ENCODE results near the gene RND1.

DNA sequence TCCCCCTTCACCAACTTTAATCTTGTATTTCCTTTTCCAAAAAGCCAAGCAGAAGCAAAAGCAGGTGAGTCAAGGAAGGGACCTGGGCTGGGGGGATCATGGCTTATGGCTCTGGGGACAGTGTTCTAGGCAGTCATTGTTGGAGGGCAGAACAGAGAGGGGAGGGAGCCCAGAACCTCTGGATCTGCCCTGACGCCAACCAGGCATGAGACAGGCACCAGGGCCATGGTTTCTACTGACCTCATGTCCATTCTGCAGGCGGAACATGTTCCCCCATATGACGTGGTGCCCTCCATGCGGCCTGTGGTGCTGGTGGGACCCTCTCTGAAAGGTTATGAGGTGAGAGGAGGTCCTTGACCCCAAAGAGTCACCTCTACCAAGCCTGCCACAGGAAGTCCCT is 40.8 kb downstream of the RND1 start:
- TF ChIP-seq POLR2AphosphoS5 (IDR thresholded peaks at IDR 0.05; ENCODE audit: low read depth) (no peak), EZH2 (IDR thresholded peaks at IDR 0.05; ENCODE audit: low read depth, unreplicated experiment) (no peak), EZH2phosphoT487 (IDR thresholded peaks at IDR 0.05; ENCODE audit: unreplicated experiment) (no peak), CREB1 (CRISPR knock-in tag; IDR thresholded peaks at IDR 0.05; ENCODE audit: low read depth) (no peak), ZNF114 (CRISPR knock-in tag; IDR thresholded peaks at IDR 0.05) (no peak), NANOG (IDR thresholded peaks at IDR 0.05; ENCODE audit: borderline replicate concordance) (no peak), ZNF331 (CRISPR knock-in tag; IDR thresholded peaks at IDR 0.05; ENCODE audit: low read depth) (no peak), JUNB (IDR thresholded peaks at IDR 0.05; ENCODE audit: unreplicated experiment) (no peak)
- TF ChIP-seq, protein P1, sequence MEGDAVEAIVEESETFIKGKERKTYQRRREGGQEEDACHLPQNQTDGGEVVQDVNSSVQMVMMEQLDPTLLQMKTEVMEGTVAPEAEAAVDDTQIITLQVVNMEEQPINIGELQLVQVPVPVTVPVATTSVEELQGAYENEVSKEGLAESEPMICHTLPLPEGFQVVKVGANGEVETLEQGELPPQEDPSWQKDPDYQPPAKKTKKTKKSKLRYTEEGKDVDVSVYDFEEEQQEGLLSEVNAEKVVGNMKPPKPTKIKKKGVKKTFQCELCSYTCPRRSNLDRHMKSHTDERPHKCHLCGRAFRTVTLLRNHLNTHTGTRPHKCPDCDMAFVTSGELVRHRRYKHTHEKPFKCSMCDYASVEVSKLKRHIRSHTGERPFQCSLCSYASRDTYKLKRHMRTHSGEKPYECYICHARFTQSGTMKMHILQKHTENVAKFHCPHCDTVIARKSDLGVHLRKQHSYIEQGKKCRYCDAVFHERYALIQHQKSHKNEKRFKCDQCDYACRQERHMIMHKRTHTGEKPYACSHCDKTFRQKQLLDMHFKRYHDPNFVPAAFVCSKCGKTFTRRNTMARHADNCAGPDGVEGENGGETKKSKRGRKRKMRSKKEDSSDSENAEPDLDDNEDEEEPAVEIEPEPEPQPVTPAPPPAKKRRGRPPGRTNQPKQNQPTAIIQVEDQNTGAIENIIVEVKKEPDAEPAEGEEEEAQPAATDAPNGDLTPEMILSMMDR (conservative IDR thresholded peaks at IDR 0.05; ENCODE audit: low read depth in 2 of 2): no peak
- TF ChIP-seq, protein P2, sequence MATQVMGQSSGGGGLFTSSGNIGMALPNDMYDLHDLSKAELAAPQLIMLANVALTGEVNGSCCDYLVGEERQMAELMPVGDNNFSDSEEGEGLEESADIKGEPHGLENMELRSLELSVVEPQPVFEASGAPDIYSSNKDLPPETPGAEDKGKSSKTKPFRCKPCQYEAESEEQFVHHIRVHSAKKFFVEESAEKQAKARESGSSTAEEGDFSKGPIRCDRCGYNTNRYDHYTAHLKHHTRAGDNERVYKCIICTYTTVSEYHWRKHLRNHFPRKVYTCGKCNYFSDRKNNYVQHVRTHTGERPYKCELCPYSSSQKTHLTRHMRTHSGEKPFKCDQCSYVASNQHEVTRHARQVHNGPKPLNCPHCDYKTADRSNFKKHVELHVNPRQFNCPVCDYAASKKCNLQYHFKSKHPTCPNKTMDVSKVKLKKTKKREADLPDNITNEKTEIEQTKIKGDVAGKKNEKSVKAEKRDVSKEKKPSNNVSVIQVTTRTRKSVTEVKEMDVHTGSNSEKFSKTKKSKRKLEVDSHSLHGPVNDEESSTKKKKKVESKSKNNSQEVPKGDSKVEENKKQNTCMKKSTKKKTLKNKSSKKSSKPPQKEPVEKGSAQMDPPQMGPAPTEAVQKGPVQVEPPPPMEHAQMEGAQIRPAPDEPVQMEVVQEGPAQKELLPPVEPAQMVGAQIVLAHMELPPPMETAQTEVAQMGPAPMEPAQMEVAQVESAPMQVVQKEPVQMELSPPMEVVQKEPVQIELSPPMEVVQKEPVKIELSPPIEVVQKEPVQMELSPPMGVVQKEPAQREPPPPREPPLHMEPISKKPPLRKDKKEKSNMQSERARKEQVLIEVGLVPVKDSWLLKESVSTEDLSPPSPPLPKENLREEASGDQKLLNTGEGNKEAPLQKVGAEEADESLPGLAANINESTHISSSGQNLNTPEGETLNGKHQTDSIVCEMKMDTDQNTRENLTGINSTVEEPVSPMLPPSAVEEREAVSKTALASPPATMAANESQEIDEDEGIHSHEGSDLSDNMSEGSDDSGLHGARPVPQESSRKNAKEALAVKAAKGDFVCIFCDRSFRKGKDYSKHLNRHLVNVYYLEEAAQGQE (IDR thresholded peaks at IDR 0.05; ENCODE audit: unreplicated experiment): no peak
- TF ChIP-seq, protein P3, sequence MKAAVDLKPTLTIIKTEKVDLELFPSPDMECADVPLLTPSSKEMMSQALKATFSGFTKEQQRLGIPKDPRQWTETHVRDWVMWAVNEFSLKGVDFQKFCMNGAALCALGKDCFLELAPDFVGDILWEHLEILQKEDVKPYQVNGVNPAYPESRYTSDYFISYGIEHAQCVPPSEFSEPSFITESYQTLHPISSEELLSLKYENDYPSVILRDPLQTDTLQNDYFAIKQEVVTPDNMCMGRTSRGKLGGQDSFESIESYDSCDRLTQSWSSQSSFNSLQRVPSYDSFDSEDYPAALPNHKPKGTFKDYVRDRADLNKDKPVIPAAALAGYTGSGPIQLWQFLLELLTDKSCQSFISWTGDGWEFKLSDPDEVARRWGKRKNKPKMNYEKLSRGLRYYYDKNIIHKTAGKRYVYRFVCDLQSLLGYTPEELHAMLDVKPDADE (IDR thresholded peaks at IDR 0.05): no peak
